Smooth muscle cell (in vitro differentiated cells): ENCODE data around the gene ZDHHC16. TPM values are rescaled to one million over a fixed set of nuclear protein-coding genes. Genes with fewer than 3 reads are reported as not detected.

Experiments
- DNase-seq: peaks from one replicate; lab custom pipeline; 2025; ENCODE audit not compliant: unreplicated experiment; lab: John Stamatoyannopoulos, UW
- H2AFZ ChIP-seq: fragments of 200-600 bp; sonication (generic); 2 replicates; pipeline ENCODE4 v1.6.0; 2016; ENCODE audit warnings: antibody characterized with exemption, low read depth, mild to moderate bottlenecking
- H3F3A ChIP-seq: fragments of 200-600 bp; sonication (generic); 2 replicates; pipeline ENCODE4 v1.6.0; 2017; ENCODE audit warnings: antibody characterized with exemption, low read depth
- H3K27ac ChIP-seq: fragments of 200-600 bp; sonication (generic); 2 replicates; pipeline ENCODE4 v1.5.1; 2016; ENCODE audit warnings: low read depth, mild to moderate bottlenecking
- H3K27me3 ChIP-seq: fragments of 200-600 bp; sonication (generic); 2 replicates; pipeline ENCODE4 v1.6.1; 2016; ENCODE audit warnings: low read depth, mild to moderate bottlenecking
- H3K36me3 ChIP-seq: fragments of 200-600 bp; sonication (generic); 2 replicates; pipeline ENCODE4 v1.5.1; 2016; ENCODE audit warnings: low read depth
- H3K4me1 ChIP-seq: fragments of 200-600 bp; sonication (generic); 2 replicates; pipeline ENCODE4 v1.5.1; 2016; ENCODE audit warnings: low read depth
- H3K4me2 ChIP-seq: fragments of 200-600 bp; sonication (generic); 2 replicates; pipeline ENCODE4 v1.6.0; 2016; ENCODE audit warnings: mild to moderate bottlenecking
- H3K4me3 ChIP-seq: fragments of 200-600 bp; sonication (generic); 2 replicates; pipeline ENCODE4 v1.5.1; 2016; ENCODE audit warnings: mild to moderate bottlenecking
- H3K79me2 ChIP-seq: fragments of 200-600 bp; sonication (generic); 2 replicates; pipeline ENCODE4 v1.6.0; 2016; ENCODE audit warnings: low read depth, mild to moderate bottlenecking
- H3K9ac ChIP-seq: fragments of 200-600 bp; sonication (generic); 2 replicates; pipeline ENCODE4 v1.6.0; 2016; ENCODE audit warnings: low read depth
- H3K9me3 ChIP-seq: fragments of 200-600 bp; sonication (generic); replicated peaks from 2 replicates; pipeline ENCODE4 v1.5.1; 2016; ENCODE audit warnings: low read depth
- H4K20me1 ChIP-seq: fragments of 200-600 bp; sonication (generic); 2 replicates; pipeline ENCODE4 v1.6.0; 2016; ENCODE audit warnings: low read depth
- CTCF ChIP-seq: fragments of 200-600 bp; sonication (generic); IDR thresholded peaks from 2 replicates; pipeline ENCODE4 v1.5.1; 2017; ENCODE audit warnings: borderline replicate concordance, mild to moderate bottlenecking, antibody characterized with exemption; ENCODE audit not compliant: insufficient read depth, poor library complexity, severe bottlenecking
- WGBS: methylation state at CpG from one replicate; pipeline ENCODE4 v1.1.7; 2016; ENCODE audit warnings: low lambda C conversion rate; 5-methylcytosine and 5-hydroxymethylcytosine counted together
- polyA plus RNA-seq: library from polyadenylated mRNA; unstranded; fragments of >200 nt; fragmentation: Nextera tagmentation; extraction: Ambion mirVana; gene quantifications from 2 replicates; pipeline ENCODE4 v1.2.1, GENCODE V29; 2016
- small RNA-seq: library from RNA; depleted of rRNA; stranded (forward); fragments of <200 nt; gene quantifications from one replicate; pipeline ENCODE3, GENCODE V24; 2014
- total RNA-seq: library from RNA; depleted of rRNA; stranded (reverse); fragments of >200 nt; gene quantifications from 2 replicates; pipeline ENCODE4 v1.2.3, GENCODE V29; 2014

The ZDHHC16 gene
- total and polyA plus RNA-seq, 2 experiments from 2014 or later: 50.3 to 73.3 TPM

- Histone ChIP-seq H3K4me1 (peaks cover 5% of the 10 kb centered on the region), H3K9me3 (no peaks in the 10 kb centered on the region), H3K9ac (no peak overlapping the region), H2AFZ (no peak overlapping the region), H3F3A (no peaks in the 10 kb centered on the region), H4K20me1 (peaks cover 99% of the 10 kb centered on the region), H3K79me2 (peaks cover 98% of the 10 kb centered on the region), H3K36me3 (no peaks in the 10 kb centered on the region), H3K4me3 (no peak overlapping the region), H3K27ac (no peak overlapping the region), H3K27me3 (no peaks in the 10 kb centered on the region), H3K4me2 (no peak overlapping the region)
- 83% methylated on average over 3 of the region's 3 CpGs for WGBS
- no peak for TF ChIP-seq CTCF
- DNase-seq: no peak
These were observed 60.4 kb downstream of the ZDHHC16 start for GRCh38 chr10:97506199-97506991.

Small RNAs within 50 kb of the gene (small RNA-seq; reads per million reads assigned to genes)
- not detected for gene RF00019

Other genes with a start within 250 kb of the ZDHHC16 start
- gene ARHGAP19, start 153.5 kb upstream of the ZDHHC16 start, total RNA-seq: 15.0 and 20.5 TPM in 2 replicates
- 3.5 and 4.4 TPM in 2 replicates for gene ARHGAP19, start 153.5 kb upstream of the ZDHHC16 start, polyA plus RNA-seq
- 0.58 and 1.3 TPM in 2 replicates for gene FRAT1, start 126.9 kb upstream of the ZDHHC16 start, total RNA-seq
- gene FRAT1, start 126.9 kb upstream of the ZDHHC16 start, polyA plus RNA-seq: 1.0 and 1.3 TPM in 2 replicates
- 4.0 and 4.8 TPM in 2 replicates for gene FRAT2, start 111.4 kb upstream of the ZDHHC16 start, total RNA-seq
- gene FRAT2, start 111.4 kb upstream of the ZDHHC16 start, polyA plus RNA-seq: 5.9 and 7.7 TPM in 2 replicates
- 15.9 and 18.8 TPM in 2 replicates for gene RRP12, start 44.8 kb upstream of the ZDHHC16 start, total RNA-seq
- 14.1 and 21.7 TPM in 2 replicates for gene RRP12, start 44.8 kb upstream of the ZDHHC16 start, polyA plus RNA-seq
- gene PGAM1, start 20.0 kb upstream of the ZDHHC16 start, total RNA-seq: 725 and 787 TPM in 2 replicates
- 921 and 957 TPM in 2 replicates for gene PGAM1, start 20.0 kb upstream of the ZDHHC16 start, polyA plus RNA-seq
- gene EXOSC1, start 169 bp upstream of the ZDHHC16 start, total RNA-seq: 44.9 and 48.7 TPM in 2 replicates
- gene EXOSC1, start 169 bp upstream of the ZDHHC16 start, polyA plus RNA-seq: 61.5 and 97.5 TPM in 2 replicates
- 97.9 and 125 TPM in 2 replicates for gene MMS19, start 52.2 kb downstream of the ZDHHC16 start, total RNA-seq
- 76.8 and 81.4 TPM in 2 replicates for gene MMS19, start 52.2 kb downstream of the ZDHHC16 start, polyA plus RNA-seq
- 26.5 and 27.1 TPM in 2 replicates for gene UBTD1, start 52.7 kb downstream of the ZDHHC16 start, total RNA-seq
- 59.9 and 61.5 TPM in 2 replicates for gene UBTD1, start 52.7 kb downstream of the ZDHHC16 start, polyA plus RNA-seq
- not detected in 2 replicates for gene ANKRD2, start 126.6 kb downstream of the ZDHHC16 start, total RNA-seq
- 0.30 TPM in 1 of 2 replicates, not detected in the other for gene ANKRD2, start 126.6 kb downstream of the ZDHHC16 start, polyA plus RNA-seq
- not detected in 2 replicates for gene HOGA1, start 138.2 kb downstream of the ZDHHC16 start, total RNA-seq
- gene HOGA1, start 138.2 kb downstream of the ZDHHC16 start, polyA plus RNA-seq: 0.10 TPM in 1 of 2 replicates, not detected in the other
- gene C10orf62, start 143.5 kb downstream of the ZDHHC16 start, total RNA-seq: not detected in 2 replicates
- not detected in 2 replicates for gene C10orf62, start 143.5 kb downstream of the ZDHHC16 start, polyA plus RNA-seq
- gene MORN4, start 187.3 kb downstream of the ZDHHC16 start, total RNA-seq: 2.9 and 9.3 TPM in 2 replicates
- gene MORN4, start 187.3 kb downstream of the ZDHHC16 start, polyA plus RNA-seq: 11.3 and 16.8 TPM in 2 replicates
- 20.8 and 23.4 TPM in 2 replicates for gene PI4K2A, start 194.5 kb downstream of the ZDHHC16 start, total RNA-seq
- gene PI4K2A, start 194.5 kb downstream of the ZDHHC16 start, polyA plus RNA-seq: 20.4 and 21.0 TPM in 2 replicates
- 14.9 and 23.8 TPM in 2 replicates for gene AVPI1, start 241.1 kb downstream of the ZDHHC16 start, total RNA-seq
- gene AVPI1, start 241.1 kb downstream of the ZDHHC16 start, polyA plus RNA-seq: 26.9 and 32.5 TPM in 2 replicates